Kidney (tissue), 14 donors: ENCODE data around the gene SNAPIN. TPM values are rescaled to one million over a fixed set of nuclear protein-coding genes. Genes with fewer than 3 reads are reported as not detected.
A peak's percentile ranks its signal among the peaks of the same experiment; 100 is the strongest.

Source experiments
- DNase-seq, 5 donors: peaks; one replicate each; pipeline ENCODE4 v3.0.0-alpha.2; 2013 to 2020
- FAIRE-seq: peaks from 2 replicates; lab custom pipeline; 2012; peaks lifted over from hg19 to GRCh38; lab: Jason Lieb, UNC
- H3K27ac ChIP-seq, 2 donors: one replicate each; pipeline ENCODE4 v1.7.0; 2013; ENCODE audit warnings: low read depth in 2 of 2, low read length in 2 of 2, inconsistent platforms in 1 of 2
- H3K27me3 ChIP-seq: one replicate; pipeline ENCODE4 v1.7.1; 2013; ENCODE audit warnings: low read length, inconsistent platforms; ENCODE audit not compliant: control insufficient read depth, insufficient read depth
- H3K36me3 ChIP-seq, 3 donors: one replicate each; pipeline versions ENCODE4 v1.7.0 to v1.7.1; 2013; ENCODE audit warnings: low read length in 3 of 3, control low read depth in 1 of 3, inconsistent platforms in 1 of 3; ENCODE audit not compliant: insufficient read depth in 3 of 3, control insufficient read depth in 2 of 3
- H3K4me1 ChIP-seq, 3 donors: one replicate each; pipeline versions ENCODE4 v1.7.0 to v1.7.1; 2013; ENCODE audit warnings: low read length in 3 of 3, inconsistent platforms in 1 of 3, low read depth in 1 of 3; ENCODE audit not compliant: control insufficient read depth in 2 of 3, insufficient read depth in 2 of 3
- H3K4me3 ChIP-seq, 3 donors: one replicate each; pipeline versions ENCODE4 v1.7.0 to v1.8.1; 2013; ENCODE audit warnings: low read length in 3 of 3, control low read depth in 1 of 3, inconsistent platforms in 1 of 3
- H3K9ac ChIP-seq, 3 donors: one replicate each; pipeline versions ENCODE4 v1.7.0 to v1.7.1; 2013; ENCODE audit warnings: low read length in 3 of 3, control low read depth in 1 of 3, inconsistent platforms in 1 of 3
- H3K9me3 ChIP-seq, 3 donors: one replicate each; pipeline versions ENCODE4 v1.7.0 to v1.7.1; 2013; ENCODE audit warnings: low read length in 3 of 3, control low read depth in 1 of 3, inconsistent platforms in 1 of 3; ENCODE audit not compliant: control insufficient read depth in 2 of 3, insufficient read depth in 1 of 3
- CTCF ChIP-seq: IDR thresholded peaks from 3 replicates; pipeline ENCODE4 v1.5.1; 2012; ENCODE audit warnings: mild to moderate bottlenecking, moderate library complexity, borderline replicate concordance; ENCODE audit not compliant: insufficient read depth; ENCODE audit errors: extremely low read depth
- intact Hi-C: fragments of 100-400 bp; cut with DNase I; formaldehyde crosslinking; loops from one replicate; pipeline ENCODE4 v1.11.1; 2022
- polyA plus RNA-seq: library from polyadenylated mRNA; stranded (reverse); fragments of 350-450 nt; fragmentation: Illumina TruSeq; extraction: RNeasy Lipid Tissue Mini Kit (QIAGEN cat#74804); gene quantifications from one replicate; pipeline ENCODE4 v1.2.3, GENCODE V29; 2014; ENCODE audit warnings: low read depth, low replicate concordance; ENCODE audit not compliant: insufficient read depth
- total RNA-seq: library from RNA; stranded (reverse); fragmentation: NEBNext Ultra II Directional; extraction: Animal tissue kit (Norgen Biotek cat#: 25700); gene quantifications from one replicate; pipeline ENCODE4 v1.2.1, GENCODE V29; 2021
- donor health status: control.
- donor health status: control.
- donor health status: control.
- donor health status: control.
- donor health status: control.
- donor health status: DM: yes; HTN: yes; CAD: no.
- donor health status: Normal renal cell carcinoma (clear cell type).

Gene SNAPIN
- total and polyA plus RNA-seq, 2 donors from 2014 or later, result 46.2 to 59.8 TPM

- peaks cover 0 to 25% (median 18%) of the 10 kb centered on the region in 3 donors for H3K4me1 ChIP-seq
- no peak overlapping the region for H3K4me3 ChIP-seq
- no peak for FAIRE-seq
- no peak for TF ChIP-seq CTCF
- H3K27me3 ChIP-seq, result no peaks in the 10 kb centered on the region
- intact Hi-C loops, result no loop called here
- peaks cover 0 to 4% (median 0%) of the 10 kb centered on the region in 3 donors for H3K36me3 ChIP-seq
- H3K9me3 ChIP-seq, result no peaks in the 10 kb centered on the region
- DNase-seq, result peak in 1 of 5 donors; percentile 15
- no peak overlapping the region for H3K27ac ChIP-seq
- H3K9ac ChIP-seq, result no peak overlapping the region
Measured at GRCh38 chr1:153624965-153625611, 33.4 kb upstream of the SNAPIN start.

GRCh38 chr1:153626477-153626903, 32.0 kb upstream of the SNAPIN start:
- H3K4me3 ChIP-seq, result peak overlapping the region; percentile 63 to 84 (median 68)
- H3K4me1 ChIP-seq, result peaks cover 0 to 37% (median 21%) of the 10 kb centered on the region in 3 donors
- intact Hi-C loops, result no loop called here

DNA sequence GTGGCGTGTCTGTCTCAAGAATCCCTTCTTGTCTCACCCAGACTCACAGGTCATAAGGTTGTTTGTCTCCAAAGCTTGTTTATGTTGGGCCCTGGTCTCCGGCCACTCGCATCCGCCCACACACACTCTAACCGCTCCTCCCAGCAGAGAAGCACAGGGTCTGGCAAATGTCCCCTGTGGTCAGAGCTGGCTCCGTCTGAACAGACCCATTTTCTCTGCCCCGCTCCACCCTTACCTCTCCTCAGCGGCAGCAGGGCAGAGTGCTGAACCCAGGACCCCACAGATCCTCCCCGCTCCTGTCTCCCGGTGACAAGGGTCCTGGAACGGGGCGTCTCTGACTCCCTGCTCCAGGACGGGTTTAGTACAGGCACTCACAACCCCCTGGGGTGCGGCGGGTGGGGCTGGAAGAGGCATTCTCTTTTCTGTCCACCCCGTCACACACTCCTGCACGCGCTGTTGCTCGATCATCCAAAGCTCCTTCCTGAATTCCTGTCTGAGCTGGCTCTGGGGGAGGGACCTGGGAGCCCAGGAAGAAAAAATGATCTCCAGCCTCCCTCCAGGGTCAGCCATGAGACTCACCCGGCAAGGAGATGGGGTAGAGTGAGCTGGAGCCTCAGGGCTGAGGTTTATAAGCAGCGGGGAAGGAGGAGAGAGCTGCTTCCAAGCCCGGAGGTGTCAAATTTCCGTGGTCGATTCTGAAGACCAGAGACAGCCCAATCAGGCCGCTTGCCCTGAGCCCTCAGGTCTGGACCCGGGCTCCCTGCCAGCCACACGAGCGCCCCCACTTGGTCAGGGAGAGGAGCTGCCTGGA, 31.4 kb upstream of the SNAPIN start, which contains the start of gene S100A13:
Gene S100A13 (minus strand): TSS at position 602 of the 811 bp plus-strand sequence. CDS start 1,033 bp downstream, outside the sequence.
- Histone ChIP-seq H3K4me3 (peak within 1 kb of the TSS; percentile 63 to 84 (median 68)), H3K36me3 (peaks cover 0 to 4% (median 0%) of the 10 kb centered on the region in 3 donors), H3K27ac (peak within 1 kb of the TSS; percentile 89), H3K9me3 (no peaks in the 10 kb centered on the region), H3K4me1 (peaks cover 0 to 37% (median 21%) of the 10 kb centered on the region in 3 donors), H3K9ac (peak within 1 kb of the TSS; percentile 49 to 91 (median 71)), H3K27me3 (no peaks in the 10 kb centered on the region)
- intact Hi-C loops, result no loop called here
- DNase-seq (peak; percentile 94 to 96 (median 95)), FAIRE-seq (no peak)
- TF ChIP-seq CTCF, result peak; percentile 40

More at GRCh38 chr1:153626477-153626903, 32.0 kb upstream of the SNAPIN start:
- Histone ChIP-seq H3K27ac (peak overlapping the region; percentile 89), H3K9me3 (no peaks in the 10 kb centered on the region), H3K9ac (peak overlapping the region; percentile 49 to 91 (median 71)), H3K27me3 (no peaks in the 10 kb centered on the region), H3K36me3 (peaks cover 0 to 4% (median 0%) of the 10 kb centered on the region in 3 donors)
- TF ChIP-seq CTCF, result no peak
- FAIRE-seq (no peak), DNase-seq (peak in 1 of 5 donors; percentile 18)
